Fibroblast of the aortic adventitia (primary cell): ENCODE data around the gene ITGA6. TPM values are rescaled to one million over a fixed set of nuclear protein-coding genes. Genes with fewer than 3 reads are reported as not detected.

ENCODE experiments used
- DNase-seq: peaks from one replicate; pipeline ENCODE4 v3.0.0-alpha.2; 2010; ENCODE audit warnings: low read depth
- H3K4me3 ChIP-seq: 2 replicates; pipeline ENCODE4 v1.5.1; 2011; ENCODE audit warnings: low read depth, mild to moderate bottlenecking, control low read depth, low read length, moderate library complexity
- total RNA-seq: library from RNA; depleted of rRNA; stranded (reverse); fragments of >200 nt; gene quantifications from 2 replicates; pipeline ENCODE4 v1.2.3, GENCODE V29; 2012; ENCODE audit warnings: low replicate concordance
- TF ChIP-seq, protein P1 (sequence below): IDR thresholded peaks from 2 replicates; pipeline ENCODE4 v1.5.1; 2011; ENCODE audit warnings: mild to moderate bottlenecking, low read length, control low read depth, inconsistent platforms; ENCODE audit not compliant: insufficient read depth

ITGA6 gene
- total RNA-seq, 1 donor = 29.1 TPM

DNA sequence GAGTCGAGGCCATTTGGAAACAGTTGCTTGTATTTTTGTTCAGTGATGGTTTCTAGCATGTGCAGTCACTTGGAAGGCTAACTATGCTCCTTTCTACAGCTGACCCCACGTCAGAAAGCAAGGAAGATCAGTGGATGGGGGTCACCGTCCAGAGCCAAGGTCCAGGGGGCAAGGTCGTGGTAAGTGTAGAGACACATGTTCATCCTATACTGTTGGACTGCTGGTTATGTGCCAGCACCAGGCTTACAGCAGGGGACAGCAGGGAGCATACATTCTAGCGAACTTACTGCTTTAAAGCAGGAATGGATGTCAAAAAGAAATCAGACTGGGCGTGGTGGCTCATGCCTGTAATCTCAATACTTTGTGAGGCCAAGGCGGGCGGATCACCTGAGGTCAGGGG is 40.0 kb downstream of the ITGA6 start:
- DNase-seq = no peak
- TF ChIP-seq, protein P1, sequence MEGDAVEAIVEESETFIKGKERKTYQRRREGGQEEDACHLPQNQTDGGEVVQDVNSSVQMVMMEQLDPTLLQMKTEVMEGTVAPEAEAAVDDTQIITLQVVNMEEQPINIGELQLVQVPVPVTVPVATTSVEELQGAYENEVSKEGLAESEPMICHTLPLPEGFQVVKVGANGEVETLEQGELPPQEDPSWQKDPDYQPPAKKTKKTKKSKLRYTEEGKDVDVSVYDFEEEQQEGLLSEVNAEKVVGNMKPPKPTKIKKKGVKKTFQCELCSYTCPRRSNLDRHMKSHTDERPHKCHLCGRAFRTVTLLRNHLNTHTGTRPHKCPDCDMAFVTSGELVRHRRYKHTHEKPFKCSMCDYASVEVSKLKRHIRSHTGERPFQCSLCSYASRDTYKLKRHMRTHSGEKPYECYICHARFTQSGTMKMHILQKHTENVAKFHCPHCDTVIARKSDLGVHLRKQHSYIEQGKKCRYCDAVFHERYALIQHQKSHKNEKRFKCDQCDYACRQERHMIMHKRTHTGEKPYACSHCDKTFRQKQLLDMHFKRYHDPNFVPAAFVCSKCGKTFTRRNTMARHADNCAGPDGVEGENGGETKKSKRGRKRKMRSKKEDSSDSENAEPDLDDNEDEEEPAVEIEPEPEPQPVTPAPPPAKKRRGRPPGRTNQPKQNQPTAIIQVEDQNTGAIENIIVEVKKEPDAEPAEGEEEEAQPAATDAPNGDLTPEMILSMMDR = peak; percentile 19
- no peak overlapping the region for H3K4me3 ChIP-seq

DNA sequence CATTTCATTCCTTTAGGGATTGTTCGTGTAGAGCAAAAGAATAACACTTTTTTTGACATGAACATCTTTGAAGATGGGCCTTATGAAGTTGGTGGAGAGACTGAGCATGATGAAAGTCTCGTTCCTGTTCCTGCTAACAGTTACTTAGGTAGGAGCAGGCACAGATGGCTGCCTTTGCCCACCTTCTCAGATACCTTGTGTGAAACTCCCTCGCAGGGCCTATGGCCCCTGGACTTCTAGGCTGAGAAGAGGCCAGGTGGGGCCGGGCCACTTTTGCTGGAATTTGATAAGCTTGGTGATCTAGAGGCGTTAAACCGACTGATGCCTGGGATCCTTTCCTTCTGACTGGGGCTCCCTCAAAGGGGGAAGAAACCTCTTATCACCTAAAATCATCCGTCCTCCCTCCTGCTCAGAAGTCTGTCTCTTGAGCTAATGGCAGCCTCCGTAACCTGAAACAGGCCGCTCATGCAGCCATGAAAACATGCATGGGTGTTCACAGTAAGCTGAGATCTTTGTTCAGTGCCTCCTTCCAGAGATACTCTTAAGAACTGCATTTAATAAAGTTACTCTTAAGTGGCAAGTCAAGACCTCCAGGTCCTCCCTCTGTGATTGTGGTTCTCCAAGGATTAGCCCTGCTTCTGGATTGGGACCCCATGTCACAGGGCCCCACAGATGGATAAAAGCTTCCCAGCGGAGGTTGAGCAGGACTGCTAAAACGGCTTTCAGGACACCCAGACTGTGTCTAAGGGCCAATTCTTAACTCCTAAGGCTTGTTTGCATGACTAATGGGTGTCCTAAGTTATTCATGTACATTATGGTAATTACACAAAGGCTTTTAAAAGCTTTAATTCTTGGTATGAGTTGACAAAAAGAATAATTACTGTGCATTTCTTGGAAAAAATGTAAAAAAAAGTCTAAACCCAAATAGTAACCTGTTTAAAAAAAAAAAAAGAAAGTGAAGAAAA is 43.9 kb downstream of the ITGA6 start:
- H3K4me3 ChIP-seq = no peak overlapping the region
- no peak for DNase-seq
- TF ChIP-seq, protein P1 = no peak

DNA sequence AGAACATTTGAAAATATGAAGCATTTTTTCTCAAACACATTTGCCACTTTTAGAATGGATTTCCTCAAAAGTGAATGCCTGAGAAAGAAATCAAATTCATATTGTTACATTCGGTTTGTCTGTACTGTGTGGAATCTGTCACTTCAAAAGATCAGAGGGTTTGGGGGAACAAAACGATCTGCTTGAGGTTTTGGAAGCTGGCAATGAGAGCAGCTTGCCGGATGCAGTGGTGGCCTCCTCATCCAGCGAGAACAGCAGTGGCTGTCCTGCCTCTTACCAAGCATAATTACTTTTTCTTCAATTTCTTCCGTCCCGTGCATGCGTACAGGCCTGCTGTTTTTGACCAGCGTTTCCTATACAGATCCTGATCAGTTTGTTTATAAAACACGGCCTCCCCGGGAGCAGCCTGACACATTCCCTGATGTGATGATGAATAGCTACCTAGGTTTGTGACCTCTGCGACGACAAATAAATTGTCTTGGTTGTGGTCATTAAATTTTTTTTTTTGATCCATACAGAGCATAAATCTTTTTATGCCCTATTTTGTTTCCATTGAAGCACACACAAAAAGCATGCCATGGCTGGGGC is 45.2 kb downstream of the ITGA6 start:
- TF ChIP-seq, protein P1 = no peak
- no peak overlapping the region for H3K4me3 ChIP-seq
- DNase-seq = no peak

DNA sequence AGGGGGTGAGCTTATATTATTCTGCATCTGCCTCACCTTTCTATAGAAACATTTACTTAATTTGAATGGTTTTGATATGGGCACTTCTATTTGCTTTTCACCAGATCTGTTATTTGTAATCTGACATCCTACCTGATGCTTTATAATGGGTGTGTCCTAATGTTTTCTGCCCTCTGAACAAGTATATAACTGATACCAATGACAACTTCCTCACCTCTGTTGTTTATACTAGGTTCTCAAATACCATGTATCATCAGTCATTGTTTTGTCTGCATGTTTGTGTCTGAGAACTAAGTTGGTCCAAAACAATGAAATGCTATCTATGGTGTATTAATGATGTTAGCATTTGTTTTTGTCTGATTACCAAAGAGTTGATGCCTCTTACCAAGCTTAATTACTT is 45.8 kb downstream of the ITGA6 start:
- no peak overlapping the region for H3K4me3 ChIP-seq
- TF ChIP-seq, protein P1 = no peak
- no peak for DNase-seq

DNA sequence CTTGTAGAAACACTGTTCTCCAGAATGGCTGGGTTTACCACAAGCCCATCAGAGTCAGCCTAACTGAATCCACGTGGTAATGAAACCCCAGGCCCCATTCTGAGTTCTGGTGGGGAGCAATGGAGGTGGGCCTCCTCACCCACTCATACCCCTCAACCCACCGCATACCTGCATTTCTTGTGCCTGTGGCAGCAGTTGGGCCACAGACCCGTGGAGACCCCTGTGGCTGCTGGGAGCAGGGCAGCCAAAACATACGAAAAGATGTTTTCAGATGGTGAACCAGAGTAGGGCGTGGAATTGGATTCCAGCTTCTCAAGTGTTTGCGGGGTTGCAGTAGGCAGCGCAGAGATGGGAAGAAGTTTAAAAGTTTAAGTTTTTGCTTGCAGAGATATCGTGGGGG is 51.0 kb downstream of the ITGA6 start:
- no peak for DNase-seq
- H3K4me3 ChIP-seq = no peak overlapping the region
- TF ChIP-seq, protein P1 = no peak

DNA sequence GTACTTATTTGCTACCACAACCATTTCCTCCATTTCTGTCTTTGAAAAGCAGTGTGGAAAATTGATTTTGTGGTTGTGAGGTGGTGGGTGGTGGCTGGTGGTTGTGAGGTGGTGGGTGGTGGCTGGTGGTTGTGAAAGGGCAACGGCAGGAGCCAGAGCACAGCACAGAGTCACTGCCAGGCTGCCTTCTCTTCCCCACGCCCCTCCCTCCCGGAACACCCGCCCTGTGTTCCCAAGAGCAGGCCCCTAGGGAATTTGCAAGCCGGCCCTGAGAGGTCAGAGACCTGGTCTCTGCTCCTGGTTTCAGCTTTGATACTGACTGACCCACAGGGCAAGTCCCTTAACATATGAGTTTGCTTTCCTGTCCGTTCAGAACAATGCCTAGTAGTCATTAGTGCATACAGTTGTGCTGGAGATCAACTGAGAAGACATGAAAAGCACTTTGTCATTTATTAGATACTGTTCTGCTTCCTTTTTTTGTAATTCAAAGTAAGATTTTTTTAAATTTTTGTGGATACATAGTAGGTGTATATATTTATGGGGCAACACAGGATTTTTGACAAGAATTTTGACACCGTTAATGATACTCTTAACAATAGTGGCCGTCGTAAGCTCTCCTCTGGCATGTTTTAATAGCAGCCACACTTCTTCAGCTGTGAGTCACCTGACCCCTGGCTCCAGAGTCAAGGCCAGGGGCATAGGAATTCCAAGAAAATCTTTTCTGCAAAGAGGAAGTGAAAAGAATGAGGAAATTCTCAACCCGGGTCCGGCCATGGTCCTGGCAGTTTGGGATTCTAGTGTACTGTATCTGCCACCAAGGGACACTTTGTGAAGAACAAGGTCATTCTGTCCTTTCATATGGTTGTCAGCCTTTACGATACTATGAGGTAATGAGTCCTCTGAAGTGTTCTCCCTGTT is 53.2 kb downstream of the ITGA6 start:
- DNase-seq = peak; percentile 25
- TF ChIP-seq, protein P1 = no peak
- no peak overlapping the region for H3K4me3 ChIP-seq
